Trophoblast cell (in vitro differentiated cells and primary cell): Measurements from ENCODE around the gene CPA1.

ENCODE experiments used
- DNase-seq, 2 donors: peaks; one replicate each; pipeline ENCODE4 v3.0.0-alpha.2; 2016
- H2AFZ ChIP-seq: 2 replicates; pipeline ENCODE4 v1.6.1; 2013; ENCODE audit warnings: low read length, moderate library complexity, mild to moderate bottlenecking; ENCODE audit not compliant: insufficient read depth, poor library complexity
- H2AK5ac ChIP-seq: 2 replicates; pipeline ENCODE4 v1.6.1; 2013; ENCODE audit warnings: mild to moderate bottlenecking, low read length
- H2BK120ac ChIP-seq: 2 replicates; pipeline ENCODE4 v1.6.1; 2013; ENCODE audit warnings: low read length, mild to moderate bottlenecking, moderate library complexity; ENCODE audit not compliant: insufficient read depth, poor library complexity
- H2BK12ac ChIP-seq: 2 replicates; pipeline ENCODE4 v1.6.1; 2013; ENCODE audit warnings: mild to moderate bottlenecking, low read length, moderate library complexity
- H2BK5ac ChIP-seq: 2 replicates; pipeline ENCODE4 v1.6.1; 2013; ENCODE audit warnings: low read length, low read depth, moderate library complexity, mild to moderate bottlenecking; ENCODE audit not compliant: poor library complexity
- H3K14ac ChIP-seq: 2 replicates; pipeline ENCODE4 v1.6.1; 2013; ENCODE audit warnings: mild to moderate bottlenecking, low read length
- H3K18ac ChIP-seq: 2 replicates; pipeline ENCODE4 v1.6.1; 2013; ENCODE audit warnings: mild to moderate bottlenecking, low read length
- H3K23ac ChIP-seq: 2 replicates; pipeline ENCODE4 v1.6.1; 2013; ENCODE audit warnings: low read length
- H3K27ac ChIP-seq: 2 replicates; pipeline ENCODE4 v1.5.1; 2013; ENCODE audit warnings: low read depth, mild to moderate bottlenecking, inconsistent platforms, low read length, moderate library complexity
- H3K27me3 ChIP-seq: 2 replicates; pipeline ENCODE4 v1.6.1; 2013; ENCODE audit warnings: inconsistent platforms, mild to moderate bottlenecking, low read length, moderate library complexity; ENCODE audit not compliant: insufficient read depth
- H3K36me3 ChIP-seq, 2 experiments: 1 replicate in 1 of 2; 2 replicates in 1 of 2; pipeline ENCODE4 v1.6.1; 2013; ENCODE audit warnings: low read length in 2 of 2, mild to moderate bottlenecking in 2 of 2, moderate library complexity in 1 of 2; ENCODE audit not compliant: insufficient read depth in 2 of 2, control insufficient read depth in 1 of 2
- H3K4ac ChIP-seq: 2 replicates; pipeline ENCODE4 v1.6.1; 2013; ENCODE audit warnings: low read depth, mild to moderate bottlenecking, low read length, moderate library complexity
- H3K4me1 ChIP-seq, 2 experiments: 1 replicate in 1 of 2; 2 replicates in 1 of 2; pipeline ENCODE4 v1.6.1; 2013; ENCODE audit warnings: low read length in 2 of 2, mild to moderate bottlenecking in 2 of 2, moderate library complexity in 1 of 2; ENCODE audit not compliant: insufficient read depth in 2 of 2, control insufficient read depth in 1 of 2
- H3K4me2 ChIP-seq: 2 replicates; pipeline ENCODE4 v1.6.1; 2013; ENCODE audit warnings: inconsistent platforms, mild to moderate bottlenecking, low read length, moderate library complexity
- H3K4me3 ChIP-seq: 2 replicates; pipeline ENCODE4 v1.5.1; 2013; ENCODE audit warnings: mild to moderate bottlenecking, low read depth, low read length, inconsistent platforms
- H3K79me1 ChIP-seq: one replicate; pipeline ENCODE4 v1.6.1; 2013; ENCODE audit warnings: low read length
- H3K79me2 ChIP-seq: 2 replicates; pipeline ENCODE4 v1.6.1; 2013; ENCODE audit warnings: low read length, mild to moderate bottlenecking; ENCODE audit not compliant: control insufficient read depth, insufficient read depth, poor library complexity
- H3K9ac ChIP-seq: 2 replicates; pipeline ENCODE4 v1.6.1; 2013; ENCODE audit warnings: mild to moderate bottlenecking, low read length
- H3K9me3 ChIP-seq: 2 replicates; pipeline ENCODE4 v1.6.1; 2013; ENCODE audit warnings: low read depth, mild to moderate bottlenecking, control low read depth, inconsistent platforms, low read length; ENCODE audit not compliant: insufficient read depth
- H4K12ac ChIP-seq: 2 replicates; pipeline ENCODE4 v1.6.1; 2013; ENCODE audit warnings: low read depth, mild to moderate bottlenecking, low read length, moderate library complexity
- H4K8ac ChIP-seq: 2 replicates; pipeline ENCODE4 v1.6.1; 2013; ENCODE audit warnings: low read depth, mild to moderate bottlenecking, low read length, moderate library complexity
- H4K91ac ChIP-seq: one replicate; pipeline ENCODE4 v1.6.1; 2013; ENCODE audit warnings: low read depth, mild to moderate bottlenecking, low read length, moderate library complexity
- WGBS: extraction: QIAGEN DNeasy Blood & Tissue Kit; methylation state at CpG from one replicate; pipeline ENCODE4 v1.1.7; 2013; ENCODE audit warnings: missing lambda C conversion rate; ENCODE audit not compliant: insufficient read length, insufficient coverage; ENCODE audit errors: extremely low coverage; 5-methylcytosine and 5-hydroxymethylcytosine counted together

The CPA1 gene

DNA sequence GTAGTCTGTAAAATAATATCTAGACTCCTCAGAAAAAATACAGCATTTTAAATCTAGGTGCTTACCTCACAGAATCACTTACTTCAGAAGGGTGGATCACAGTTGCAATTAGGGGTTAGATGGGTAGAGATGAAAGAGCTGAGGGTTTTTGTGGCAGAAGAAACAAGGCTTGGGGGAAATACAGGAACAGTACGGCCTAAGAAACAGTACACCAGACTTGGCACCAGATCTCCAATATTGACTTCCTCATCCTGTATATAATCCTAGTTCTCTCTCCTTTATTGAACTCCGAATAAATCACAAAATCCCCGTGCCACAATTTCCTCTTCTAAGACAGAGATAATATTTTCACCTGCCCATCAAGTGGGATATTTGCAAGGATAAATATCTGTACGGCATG lies 46.3 kb downstream of the CPA1 start:
- H2BK120ac ChIP-seq = no peak overlapping the region
- H3K9me3 ChIP-seq = no peaks in the 10 kb centered on the region
- no peak overlapping the region for H2BK12ac ChIP-seq
- H3K4me3 ChIP-seq = no peak overlapping the region
- WGBS = no CpG with 5 or more reads among the region's 4 CpGs
- H3K27ac ChIP-seq = no peak overlapping the region
- H3K27me3 ChIP-seq = no peaks in the 10 kb centered on the region
- H4K12ac ChIP-seq = no peak overlapping the region
- H3K36me3 ChIP-seq = no peaks in the 10 kb centered on the region
- H3K4ac ChIP-seq = no peak overlapping the region
- H3K9ac ChIP-seq = no peak overlapping the region
- DNase-seq = no peak
- H3K14ac ChIP-seq = no peak overlapping the region
- H2BK5ac ChIP-seq = no peak overlapping the region
- no peak overlapping the region for H3K23ac ChIP-seq
- no peak overlapping the region for H2AK5ac ChIP-seq
- H3K79me2 ChIP-seq = no peaks in the 10 kb centered on the region
- peaks cover 5 to 8% of the 10 kb centered on the region in 2 experiments for H3K4me1 ChIP-seq
- no peak overlapping the region for H2AFZ ChIP-seq
- no peak overlapping the region for H4K91ac ChIP-seq
- H3K79me1 ChIP-seq = peaks cover 3% of the 10 kb centered on the region
- H3K18ac ChIP-seq = no peak overlapping the region
- H3K4me2 ChIP-seq = no peak overlapping the region
- no peak overlapping the region for H4K8ac ChIP-seq

DNA sequence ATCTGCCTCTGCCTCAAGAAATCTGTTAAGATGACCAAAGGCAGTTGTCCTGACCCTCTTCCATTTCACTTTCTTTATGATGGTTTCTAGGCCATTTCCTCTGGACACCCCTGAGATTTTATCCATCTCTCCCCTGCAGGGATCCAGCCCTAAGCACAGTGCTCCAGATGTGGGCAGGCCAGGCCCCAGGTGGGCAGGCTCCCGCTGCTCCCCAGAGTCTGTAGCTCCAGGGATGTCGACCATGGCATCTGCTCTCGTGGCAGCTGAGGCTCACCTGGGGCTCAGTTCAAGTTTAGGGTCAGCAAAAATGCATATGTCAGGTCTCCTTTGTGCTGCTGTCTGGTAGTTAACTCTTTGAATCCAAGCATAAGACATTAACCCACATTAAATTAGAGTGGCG lies 48.7 kb downstream of the CPA1 start:
- no peak overlapping the region for H2BK12ac ChIP-seq
- no peak overlapping the region for H3K4me3 ChIP-seq
- no CpG with 5 or more reads among the region's 4 CpGs for WGBS

DNA sequence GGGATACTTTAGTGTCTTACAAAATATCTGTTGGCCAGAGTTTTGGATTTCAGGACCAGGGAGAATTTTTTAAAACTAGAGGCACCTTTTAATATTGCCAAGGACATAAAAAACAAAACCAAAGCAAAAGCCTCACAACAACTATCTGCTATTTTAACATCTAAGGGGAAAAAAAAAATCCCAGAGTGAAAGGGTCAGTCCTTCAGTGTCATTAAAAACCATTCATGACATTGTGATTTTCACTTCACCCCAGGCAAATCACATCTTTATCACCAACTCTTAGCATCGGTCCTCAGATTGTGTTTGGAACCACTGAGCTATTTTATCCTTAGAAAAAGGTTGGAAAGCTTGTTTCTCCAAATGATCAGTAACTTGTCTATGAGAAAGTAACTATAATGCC lies 49.8 kb downstream of the CPA1 start:
- Histone ChIP-seq H3K79me2 (no peaks in the 10 kb centered on the region), H2BK12ac (no peak overlapping the region), H3K23ac (no peak overlapping the region), H3K4me3 (no peak overlapping the region), H3K4me1 (peaks cover 7 to 17% of the 10 kb centered on the region in 2 experiments), H3K4ac (no peak overlapping the region), H2AFZ (no peak overlapping the region), H2AK5ac (no peak overlapping the region), H3K9ac (no peak overlapping the region), H3K79me1 (peaks cover 2% of the 10 kb centered on the region), H3K27ac (no peak overlapping the region), H4K8ac (no peak overlapping the region), H3K14ac (no peak overlapping the region), H3K4me2 (no peak overlapping the region), H3K36me3 (no peaks in the 10 kb centered on the region), H2BK5ac (no peak overlapping the region), H3K9me3 (no peaks in the 10 kb centered on the region), H3K27me3 (no peaks in the 10 kb centered on the region), H4K91ac (no peak overlapping the region), H3K18ac (no peak overlapping the region), H2BK120ac (no peak overlapping the region), H4K12ac (no peak overlapping the region)
- no CpG with 5 or more reads among the region's 1 CpG for WGBS
- DNase-seq = no peak

More for the DNA sequence above, 48.7 kb downstream of the CPA1 start:
- Histone ChIP-seq H3K23ac (no peak overlapping the region), H4K91ac (no peak overlapping the region), H4K8ac (no peak overlapping the region), H3K79me2 (no peaks in the 10 kb centered on the region), H4K12ac (no peak overlapping the region), H3K9me3 (no peaks in the 10 kb centered on the region), H3K79me1 (peaks cover 2% of the 10 kb centered on the region), H3K18ac (no peak overlapping the region), H3K9ac (peak overlapping the region; percentile 49), H3K36me3 (no peaks in the 10 kb centered on the region), H3K4ac (no peak overlapping the region), H3K27me3 (no peaks in the 10 kb centered on the region), H2AFZ (no peak overlapping the region), H2BK5ac (no peak overlapping the region), H3K4me2 (no peak overlapping the region), H2BK120ac (no peak overlapping the region), H3K4me1 (peaks cover 7 to 17% of the 10 kb centered on the region in 2 experiments), H3K14ac (no peak overlapping the region), H2AK5ac (no peak overlapping the region), H3K27ac (no peak overlapping the region)
- no peak for DNase-seq

DNA sequence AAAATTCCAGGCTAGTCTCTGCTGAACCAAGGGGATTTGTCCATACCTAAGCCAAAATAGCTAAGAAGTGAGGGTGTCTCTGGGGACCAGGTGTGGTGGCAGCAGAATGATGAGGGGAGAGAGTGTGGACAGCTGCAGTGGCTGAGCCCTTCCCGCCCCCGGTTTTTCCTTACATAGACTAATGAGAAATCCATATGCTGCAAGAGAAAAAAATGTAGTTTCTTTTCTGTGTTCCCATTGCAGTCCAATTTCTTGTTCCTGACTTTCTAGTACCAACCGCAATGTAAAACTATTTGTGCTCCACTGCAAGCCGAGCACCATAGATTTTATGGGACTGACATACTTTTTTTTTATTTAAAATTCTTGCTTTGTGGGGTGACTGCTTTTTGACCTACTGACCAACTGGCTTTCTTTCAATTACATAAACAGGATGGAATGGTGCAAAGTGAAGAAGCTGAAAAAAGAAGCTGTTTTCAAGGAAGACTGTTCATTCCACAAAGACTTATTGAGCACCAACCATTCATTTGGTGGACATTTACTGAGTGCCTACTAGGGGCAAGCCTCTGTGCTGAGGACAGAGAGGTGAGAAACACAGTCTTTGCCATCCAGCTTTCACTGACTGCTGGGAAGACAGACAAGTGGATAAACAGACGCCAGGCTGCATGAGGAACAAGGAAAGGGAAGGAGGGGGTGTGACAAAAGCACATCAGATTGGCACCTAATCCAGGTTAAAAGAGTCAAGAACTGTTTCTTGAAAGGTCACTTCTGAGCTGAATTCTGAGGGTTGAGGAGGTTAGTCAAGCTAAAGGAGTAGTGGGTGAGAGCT lies 50.8 kb downstream of the CPA1 start:
- WGBS = no CpG with 5 or more reads among the region's 5 CpGs

More for the DNA sequence above, 50.8 kb downstream of the CPA1 start:
- H3K27me3 ChIP-seq = no peaks in the 10 kb centered on the region
- H2AK5ac ChIP-seq = peak overlapping the region; percentile 82
- peaks cover 7 to 17% of the 10 kb centered on the region in 2 experiments for H3K4me1 ChIP-seq
- H2BK120ac ChIP-seq = no peak overlapping the region
- peak overlapping the region; percentile 18 for H2BK12ac ChIP-seq
- no peak overlapping the region for H2AFZ ChIP-seq
- H3K4me2 ChIP-seq = no peak overlapping the region
- H3K27ac ChIP-seq = no peak overlapping the region
- H4K8ac ChIP-seq = no peak overlapping the region
- H3K14ac ChIP-seq = peak overlapping the region; percentile 50
- no peak overlapping the region for H3K9ac ChIP-seq
- H4K12ac ChIP-seq = peak overlapping the region; percentile 43
- H3K79me2 ChIP-seq = no peaks in the 10 kb centered on the region
- no peak overlapping the region for H3K23ac ChIP-seq
- H2BK5ac ChIP-seq = peak overlapping the region; percentile 21
- no peak overlapping the region for H4K91ac ChIP-seq
- peaks cover 2% of the 10 kb centered on the region for H3K79me1 ChIP-seq
- no peak overlapping the region for H3K18ac ChIP-seq
- no peaks in the 10 kb centered on the region for H3K9me3 ChIP-seq
- no peaks in the 10 kb centered on the region for H3K36me3 ChIP-seq
- peak in 1 of 2 donors; percentile 7 for DNase-seq
- H3K4me3 ChIP-seq = no peak overlapping the region
- H3K4ac ChIP-seq = peak overlapping the region; percentile 73
